Osteocyte (in vitro differentiated cells): ENCODE data around the gene ZG16B. TPM values are rescaled to one million over a fixed set of nuclear protein-coding genes. Genes with fewer than 3 reads are reported as not detected.

Source experiments
- DNase-seq: peaks from one replicate; pipeline ENCODE4 v3.0.0; 2021; ENCODE audit warnings: mixed read lengths; ENCODE audit not compliant: unreplicated experiment; ENCODE audit errors: extremely low spot score
- H3K27ac Mint-ChIP-seq: one replicate; pipeline ENCODE4 v1.8.0; 2021; ENCODE audit warnings: mild to moderate bottlenecking, mixed read lengths; ENCODE audit not compliant: unreplicated experiment
- H3K27me3 Mint-ChIP-seq: one replicate; pipeline ENCODE4 v1.8.0; 2021; ENCODE audit warnings: mixed read lengths; ENCODE audit not compliant: unreplicated experiment
- H3K36me3 Mint-ChIP-seq: one replicate; pipeline ENCODE4 v1.8.0; 2021; ENCODE audit warnings: mixed read lengths; ENCODE audit not compliant: unreplicated experiment
- H3K4me1 Mint-ChIP-seq: one replicate; pipeline ENCODE4 v1.8.0; 2021; ENCODE audit warnings: mixed read lengths; ENCODE audit not compliant: unreplicated experiment
- H3K4me3 Mint-ChIP-seq: one replicate; pipeline ENCODE4 v1.8.0; 2021; ENCODE audit warnings: mild to moderate bottlenecking, moderate library complexity, mixed read lengths; ENCODE audit not compliant: unreplicated experiment
- H3K9me3 Mint-ChIP-seq: one replicate; pipeline ENCODE4 v1.8.0; 2021; ENCODE audit warnings: mixed read lengths; ENCODE audit not compliant: unreplicated experiment
- total RNA-seq: library from RNA; stranded (reverse); gene quantifications from 2 replicates; pipeline ENCODE4 v1.2.1, GENCODE V29; 2021
- TF ChIP-seq, protein P1 (sequence below): fragments of 200-600 bp; sonication (generic); IDR thresholded peaks from 2 replicates; pipeline ENCODE4 v1.5.0; 2021; ENCODE audit warnings: antibody characterized with exemption, mild to moderate bottlenecking, moderate library complexity

Gene ZG16B
- total RNA-seq, 1 donor from 2014 or later: not detected

DNA sequence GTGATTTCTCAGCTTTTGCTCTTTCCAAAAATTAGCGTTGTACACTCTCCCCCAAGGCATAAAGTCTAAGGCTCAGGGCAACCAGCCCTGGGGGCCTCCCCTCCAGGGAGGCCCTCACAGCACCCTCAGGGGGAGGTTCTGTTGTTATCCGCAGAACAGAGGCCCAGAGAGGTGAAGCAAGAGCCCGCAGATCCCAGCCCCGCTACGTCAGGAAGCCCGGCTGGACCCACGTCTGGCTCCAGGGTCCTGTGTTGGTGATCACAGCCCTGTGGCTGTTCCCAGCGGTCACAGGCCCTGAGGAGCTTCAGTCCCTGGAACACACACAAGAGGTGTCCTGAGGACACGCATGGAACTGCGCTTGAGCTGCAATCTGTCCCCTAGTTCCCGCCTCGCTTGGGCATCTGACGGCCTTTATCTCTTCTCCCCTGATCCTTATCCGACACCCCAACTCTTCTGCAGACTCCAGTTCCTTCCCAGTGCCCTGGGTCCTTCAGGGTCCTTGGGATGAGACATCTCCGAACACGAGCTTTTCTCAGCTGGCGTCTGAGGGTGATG is 1.1 kb upstream of the ZG16B start:
- Mint-ChIP-seq H3K27me3 (peaks cover 7% of the 10 kb centered on the region), H3K4me3 (no peak overlapping the region), H3K4me1 (no peaks in the 10 kb centered on the region), H3K27ac (no peak overlapping the region), H3K36me3 (no peaks in the 10 kb centered on the region), H3K9me3 (no peaks in the 10 kb centered on the region)
- DNase-seq: no peak
- TF ChIP-seq, protein P1, sequence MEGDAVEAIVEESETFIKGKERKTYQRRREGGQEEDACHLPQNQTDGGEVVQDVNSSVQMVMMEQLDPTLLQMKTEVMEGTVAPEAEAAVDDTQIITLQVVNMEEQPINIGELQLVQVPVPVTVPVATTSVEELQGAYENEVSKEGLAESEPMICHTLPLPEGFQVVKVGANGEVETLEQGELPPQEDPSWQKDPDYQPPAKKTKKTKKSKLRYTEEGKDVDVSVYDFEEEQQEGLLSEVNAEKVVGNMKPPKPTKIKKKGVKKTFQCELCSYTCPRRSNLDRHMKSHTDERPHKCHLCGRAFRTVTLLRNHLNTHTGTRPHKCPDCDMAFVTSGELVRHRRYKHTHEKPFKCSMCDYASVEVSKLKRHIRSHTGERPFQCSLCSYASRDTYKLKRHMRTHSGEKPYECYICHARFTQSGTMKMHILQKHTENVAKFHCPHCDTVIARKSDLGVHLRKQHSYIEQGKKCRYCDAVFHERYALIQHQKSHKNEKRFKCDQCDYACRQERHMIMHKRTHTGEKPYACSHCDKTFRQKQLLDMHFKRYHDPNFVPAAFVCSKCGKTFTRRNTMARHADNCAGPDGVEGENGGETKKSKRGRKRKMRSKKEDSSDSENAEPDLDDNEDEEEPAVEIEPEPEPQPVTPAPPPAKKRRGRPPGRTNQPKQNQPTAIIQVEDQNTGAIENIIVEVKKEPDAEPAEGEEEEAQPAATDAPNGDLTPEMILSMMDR: no peak

GRCh38 chr16:2830355-2830695 is 222 bp downstream of the ZG16B start:
- H3K27ac Mint-ChIP-seq: no peak overlapping the region
- H3K36me3 Mint-ChIP-seq: no peaks in the 10 kb centered on the region
- peaks cover 3% of the 10 kb centered on the region for H3K4me1 Mint-ChIP-seq
- H3K4me3 Mint-ChIP-seq: no peak overlapping the region
- H3K9me3 Mint-ChIP-seq: no peaks in the 10 kb centered on the region
- TF ChIP-seq, protein P1: no peak
- peaks cover 4% of the 10 kb centered on the region for H3K27me3 Mint-ChIP-seq
- no peak for DNase-seq

DNA sequence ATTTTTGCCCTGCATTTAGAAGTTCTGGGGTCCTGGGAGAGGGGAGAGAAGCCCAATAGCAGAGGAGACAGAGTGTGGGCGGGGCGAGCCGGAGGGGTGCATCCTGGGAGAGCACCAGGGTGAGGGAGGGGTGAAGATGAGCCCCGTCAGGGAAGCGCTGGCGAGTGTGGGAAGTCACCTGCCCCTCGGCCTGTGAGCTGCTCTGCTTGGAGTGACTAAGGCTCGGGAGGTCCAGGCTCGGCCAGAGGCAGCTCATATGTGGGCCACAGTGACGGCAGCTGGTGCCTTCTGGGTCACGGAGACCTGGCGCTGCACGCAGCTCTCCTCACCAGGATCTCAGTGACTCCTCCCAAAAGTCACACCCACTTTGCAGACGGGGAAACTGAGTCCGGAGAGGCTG is 1.1 kb downstream of the ZG16B start:
- Mint-ChIP-seq H3K4me3 (no peak overlapping the region), H3K36me3 (no peaks in the 10 kb centered on the region), H3K4me1 (peaks cover 11% of the 10 kb centered on the region), H3K27ac (no peak overlapping the region), H3K27me3 (peaks cover 4% of the 10 kb centered on the region), H3K9me3 (no peaks in the 10 kb centered on the region)
- DNase-seq: no peak
- TF ChIP-seq, protein P1: no peak

- Mint-ChIP-seq H3K36me3 (no peaks in the 10 kb centered on the region), H3K27ac (no peak overlapping the region), H3K27me3 (no peaks in the 10 kb centered on the region)
Observed at GRCh38 chr16:2833776-2834175, 3.7 kb downstream of the ZG16B start.

DNA sequence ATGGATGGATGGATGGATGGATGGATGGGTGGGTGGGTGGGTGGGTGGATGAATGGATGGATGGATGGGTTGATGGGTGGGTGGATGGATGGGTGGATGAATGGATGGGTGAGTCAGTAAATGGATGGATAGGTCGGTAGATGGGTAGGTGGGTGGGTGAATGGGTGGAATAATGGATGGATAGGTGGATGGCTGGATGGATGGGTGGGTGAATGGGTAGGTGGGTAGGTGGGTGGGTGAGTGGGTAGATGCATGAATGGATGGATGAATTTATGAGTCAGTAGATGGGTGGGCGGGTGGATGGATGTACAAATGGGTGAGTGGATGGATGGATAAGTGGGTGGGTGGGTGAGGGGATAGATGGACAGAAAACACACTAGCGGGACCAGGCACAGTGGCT is 4.9 kb downstream of the ZG16B start:
- DNase-seq: no peak
- TF ChIP-seq, protein P1: no peak
- H3K9me3 Mint-ChIP-seq: no peaks in the 10 kb centered on the region
- peak overlapping the region; percentile 25 for H3K27ac Mint-ChIP-seq
- H3K4me3 Mint-ChIP-seq: no peak overlapping the region
- no peaks in the 10 kb centered on the region for H3K27me3 Mint-ChIP-seq
- peaks cover 14% of the 10 kb centered on the region for H3K4me1 Mint-ChIP-seq
- H3K36me3 Mint-ChIP-seq: no peaks in the 10 kb centered on the region

More at GRCh38 chr16:2833776-2834175, 3.7 kb downstream of the ZG16B start:
- no peaks in the 10 kb centered on the region for H3K9me3 Mint-ChIP-seq
- no peak overlapping the region for H3K4me3 Mint-ChIP-seq
- peaks cover 14% of the 10 kb centered on the region for H3K4me1 Mint-ChIP-seq
- DNase-seq: no peak
- TF ChIP-seq, protein P1: no peak
